Endothelial cell of umbilical vein (primary cell): Measurements from ENCODE around the gene TOMM7. TPM values are rescaled to one million over a fixed set of nuclear protein-coding genes. Genes with fewer than 3 reads are reported as not detected.

ENCODE experiments used
- BruUV-seq: library from RNA; stranded (reverse); fragments of 400-500 nt; replicated peaks from 2 replicates; lab custom pipeline; 2021; lab: Mats Ljungman, UMichigan
- CTCF ChIA-PET: fragments of 300-600, 350-600 bp; sonication (Branson Sonifier 250); formaldehyde crosslinking; loops from one replicate; lab custom pipeline; 2021; ENCODE audit warnings: antibody characterized with exemption, inconsistent platforms; lab: Charles Lee
- POLR2A ChIA-PET: fragments of 300-600, 350-600 bp; sonication (Branson Sonifier 250); formaldehyde crosslinking; loops from one replicate; lab custom pipeline; 2021; ENCODE audit warnings: antibody characterized with exemption, inconsistent platforms; lab: Charles Lee
- DNase-seq: peaks from one replicate; pipeline ENCODE4 v3.0.0-alpha.2; 2011; ENCODE audit warnings: low read depth, low spot score
- FAIRE-seq: peaks from 2 replicates; lab custom pipeline; 2011; peaks lifted over from hg19 to GRCh38; lab: Jason Lieb, UNC
- H2AFZ ChIP-seq: 2 replicates; pipeline ENCODE4 v1.6.0; 2012; ENCODE audit warnings: low read depth, low read length, control low read depth, inconsistent platforms
- H3K27ac ChIP-seq: 2 replicates; pipeline ENCODE4 v1.5.1; 2011; ENCODE audit warnings: low read depth, mild to moderate bottlenecking, control low read depth, low read length, moderate library complexity; ENCODE audit not compliant: insufficient read depth
- H3K27me3 ChIP-seq, 2 experiments: 2 replicates each; pipeline versions ENCODE4 v1.6.0 to v1.6.1; 2011; ENCODE audit warnings: low read length in 2 of 2, mixed read lengths in 1 of 2; ENCODE audit not compliant: control insufficient read depth in 2 of 2, insufficient read depth in 2 of 2
- H3K36me3 ChIP-seq, 2 experiments: 2 replicates in 1 of 2; 3 replicates in 1 of 2; pipeline ENCODE4 v1.5.1; 2011; ENCODE audit warnings: low read length in 2 of 2, mild to moderate bottlenecking in 1 of 2, moderate library complexity in 1 of 2; ENCODE audit not compliant: control insufficient read depth in 2 of 2, insufficient read depth in 2 of 2; ENCODE audit errors: extremely low read depth in 1 of 2
- H3K4me1 ChIP-seq: 3 replicates; pipeline ENCODE4 v1.5.1; 2011; ENCODE audit warnings: mild to moderate bottlenecking, low read length; ENCODE audit not compliant: control insufficient read depth, insufficient read depth; ENCODE audit errors: extremely low read depth
- H3K4me2 ChIP-seq: 2 replicates; pipeline ENCODE4 v1.6.1; 2011; ENCODE audit warnings: low read length, control low read depth, mixed read lengths; ENCODE audit not compliant: insufficient read depth
- H3K4me3 ChIP-seq, 3 experiments: fragments of 200-600 bp in 1 of 3; sonication (generic), shearing (Covaris generic) in 1 of 3; replicated peaks in 1 of 3; 2 replicates each; pipeline ENCODE4 v1.5.1; 2011 to 2016; ENCODE audit warnings: control low read depth in 3 of 3, low read length in 3 of 3, mild to moderate bottlenecking in 2 of 3, inconsistent platforms in 1 of 3, low read depth in 1 of 3, moderate library complexity in 1 of 3; ENCODE audit not compliant: insufficient read depth in 1 of 3
- H3K79me2 ChIP-seq: 2 replicates; pipeline ENCODE4 v1.6.0; 2012; ENCODE audit warnings: low read length, inconsistent platforms; ENCODE audit not compliant: control insufficient read depth, insufficient read depth
- H3K9ac ChIP-seq: replicated peaks from 2 replicates; pipeline ENCODE3; 2011; ENCODE audit warnings: low read length, control low read depth; ENCODE audit not compliant: insufficient read depth; ENCODE audit errors: extremely low read depth
- H3K9me1 ChIP-seq: replicated peaks from 3 replicates; pipeline ENCODE4 v1.6.0; 2011; ENCODE audit warnings: mild to moderate bottlenecking, low read length; ENCODE audit not compliant: control insufficient read depth, insufficient read depth; ENCODE audit errors: extremely low read depth
- H3K9me3 ChIP-seq: replicated peaks from 2 replicates; pipeline ENCODE4 v1.5.1; 2012; ENCODE audit warnings: low read length, inconsistent platforms; ENCODE audit not compliant: control insufficient read depth, insufficient read depth
- H4K20me1 ChIP-seq: replicated peaks from 2 replicates; pipeline ENCODE3; 2011; ENCODE audit warnings: mild to moderate bottlenecking, low read length; ENCODE audit not compliant: control insufficient read depth, insufficient read depth; ENCODE audit errors: extremely low read depth
- CTCF ChIP-seq, 2 donors: IDR thresholded peaks; 1 replicate in 1 of 2; 2 replicates in 1 of 2; pipeline ENCODE4 v1.5.1; 2011; ENCODE audit warnings: low read length in 2 of 2, mild to moderate bottlenecking in 2 of 2, moderate library complexity in 2 of 2, control low read depth in 1 of 2, inconsistent platforms in 1 of 2, low read depth in 1 of 2; ENCODE audit not compliant: insufficient read depth in 1 of 2; ENCODE audit errors: extremely low read depth in 1 of 2
- EZH2 ChIP-seq: IDR thresholded peaks from 2 replicates; pipeline ENCODE4 v1.6.1; 2012; ENCODE audit warnings: borderline replicate concordance, low read depth, mild to moderate bottlenecking, moderate library complexity, low read length, inconsistent platforms; ENCODE audit not compliant: severe bottlenecking
- FOS ChIP-seq: IDR thresholded peaks from 2 replicates; pipeline ENCODE4 v1.6.1; 2011; ENCODE audit warnings: mild to moderate bottlenecking, low read length, moderate library complexity, borderline replicate concordance; ENCODE audit not compliant: insufficient read depth
- GATA2 ChIP-seq: IDR thresholded peaks from 2 replicates; pipeline ENCODE4 v1.7.0; 2011; ENCODE audit warnings: low read depth, mild to moderate bottlenecking, moderate library complexity, mixed read lengths, low read length; ENCODE audit not compliant: insufficient read length, insufficient read depth
- JUN ChIP-seq: IDR thresholded peaks from 2 replicates; pipeline ENCODE4 v1.6.1; 2011; ENCODE audit warnings: borderline replicate concordance, low read depth; ENCODE audit not compliant: insufficient read length, insufficient read depth
- MAX ChIP-seq: IDR thresholded peaks from 2 replicates; pipeline ENCODE4 v1.6.1; 2011; ENCODE audit not compliant: insufficient read depth, insufficient read length
- MYC ChIP-seq: IDR thresholded peaks from one replicate; pipeline ENCODE4 v1.6.1; 2011; ENCODE audit warnings: mild to moderate bottlenecking, low read depth, low read length
- POLR2A ChIP-seq: IDR thresholded peaks from 2 replicates; pipeline ENCODE4 v1.6.1; 2012; ENCODE audit warnings: low read depth, mild to moderate bottlenecking, control low read depth, low read length
- POLR2AphosphoS5 ChIP-seq: IDR thresholded peaks from 2 replicates; pipeline ENCODE4 v1.6.1; 2012; ENCODE audit warnings: low read depth, mild to moderate bottlenecking, control low read depth, low read length, moderate library complexity; ENCODE audit not compliant: insufficient read depth
- dilution Hi-C: fragments of 300-500 bp; cut with MboI; formaldehyde crosslinking; loops from one replicate; pipeline ENCODE4 v1.15.0; 2019; ENCODE audit warnings: low sequenced_read_pairs; ENCODE audit not compliant: extremely low pct_ligation_motif_present
- intact Hi-C: fragments of 100-400 bp; cut with micrococcal nuclease; formaldehyde crosslinking; loops from one replicate; pipeline ENCODE4 v1.10.0; 2022
- polyA plus RNA-seq, 4 experiments: library from polyadenylated mRNA; depleted of rRNA in 3 of 4; stranded (reverse) in 3 of 4; unstranded in 1 of 4; fragments of >200 nt; gene quantifications; 2 replicates each; pipeline versions ENCODE4 v1.2.1 to v1.2.3, GENCODE V29; 2011 to 2012; ENCODE audit warnings: missing spikeins in 1 of 4
- total RNA-seq: library from RNA; stranded (reverse); gene quantifications from 2 replicates; pipeline ENCODE4 v1.2.3, GENCODE V29; 2021

TOMM7 gene
- total and polyA plus RNA-seq, 2 donors (not counting 3 experiments of a cell fraction or from before 2014, with no cell fraction given): 185 to 528 TPM

DNA sequence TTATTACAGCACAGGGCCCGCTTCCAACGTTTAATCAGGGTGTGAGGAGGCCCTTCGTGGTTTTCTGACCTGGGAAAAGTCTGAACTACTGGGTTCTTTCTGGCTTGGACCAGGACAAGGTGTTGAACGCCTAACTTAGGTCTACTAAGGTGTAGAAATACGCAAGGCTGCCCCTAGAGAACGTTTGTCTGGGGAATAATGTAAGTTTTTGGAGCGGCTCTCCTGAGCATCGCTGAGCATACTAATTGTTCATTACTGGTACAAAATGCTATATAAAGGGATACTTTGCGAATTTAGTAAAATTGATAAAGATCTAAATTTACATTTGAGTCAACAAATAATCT lies 32.4 kb upstream of the TOMM7 start:
- TF ChIP-seq MYC: no peak
- peak; percentile 17 for TF ChIP-seq GATA2
- TSS peak; percentile 38 for BruUV-seq
- dilution Hi-C loops (no loop called here), intact Hi-C loops (loop anchor here (2.0 to 10.0 kb wide), 2 partner anchors 128 to 200 kb away; partner anchors contain the start of gene IL6)
- ChIA-PET POLR2A (interaction anchor here (0.6 kb wide), 1 partner anchor 9 kb away, joined by 5 read pairs; no protein-coding TSS in a partner anchor), CTCF (interaction anchor here (1.3 to 2.5 kb wide), 4 partner anchors 73 to 295 kb away, joined by 3 to 14 read pairs (median 6); no protein-coding TSS in a partner anchor)
- Histone ChIP-seq H3K27ac (peak overlapping the region; percentile 74), H3K36me3 (no peaks in the 10 kb centered on the region), H3K4me2 (peak overlapping the region; percentile 87), H3K9me3 (no peaks in the 10 kb centered on the region), H3K9ac (peak overlapping the region; percentile 94), H3K9me1 (no peaks in the 10 kb centered on the region), H3K79me2 (peaks cover 17% of the 10 kb centered on the region), H3K4me1 (peaks cover 36% of the 10 kb centered on the region), H4K20me1 (no peaks in the 10 kb centered on the region), H2AFZ (peak overlapping the region; percentile 56), H3K4me3 (peak overlapping the region; percentile 76 to 88 (median 86)), H3K27me3 (no peaks in the 10 kb centered on the region)
- DNase-seq (no peak), FAIRE-seq (peak; percentile 42)

DNA sequence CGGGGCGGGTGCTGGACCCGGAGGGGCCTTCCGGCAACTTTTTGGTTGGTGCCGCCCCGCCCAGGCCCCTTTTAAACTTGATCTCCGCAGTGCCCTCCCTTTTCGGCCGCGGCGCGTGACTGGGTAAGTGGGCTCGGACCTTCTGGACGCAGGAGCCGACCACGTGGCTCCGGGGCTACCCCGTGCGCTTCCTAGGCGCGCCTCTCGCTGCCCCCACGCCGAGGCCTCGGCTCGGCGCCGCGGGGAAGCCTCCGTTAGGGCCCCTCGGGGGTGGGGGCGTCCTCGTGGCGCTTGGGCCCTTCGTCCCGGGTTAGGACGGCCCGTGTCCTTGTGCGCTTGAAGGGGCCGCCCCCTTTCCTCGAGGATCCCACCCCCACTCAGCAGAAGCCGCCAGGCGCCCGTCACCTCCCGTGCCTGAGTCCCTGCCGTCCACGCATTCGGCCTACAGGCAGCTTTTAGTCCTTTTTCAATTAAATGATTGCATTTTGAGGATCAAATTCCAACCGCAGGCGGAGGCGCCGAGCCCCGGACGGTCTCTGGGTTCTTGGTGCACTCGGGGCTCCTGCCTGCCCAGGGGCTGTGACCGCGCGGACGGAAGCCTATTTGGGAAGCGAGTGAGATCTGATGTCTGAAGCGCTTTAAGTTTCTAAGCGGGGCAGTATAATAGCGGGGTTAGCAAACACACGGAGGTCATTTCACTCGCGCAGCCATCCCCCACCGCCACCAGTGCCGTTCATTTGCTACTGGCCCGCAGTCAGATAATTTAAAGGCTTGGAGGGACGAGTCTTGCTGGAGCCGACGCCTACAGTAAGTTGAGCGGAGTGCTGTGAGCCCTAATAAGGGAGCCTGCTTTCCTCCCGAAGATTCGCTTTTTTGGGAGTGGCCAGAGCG lies 31.8 kb upstream of the TOMM7 start:
- peak overlapping the region; percentile 76 to 88 (median 86) for H3K4me3 ChIP-seq
- TSS peak; percentile 83 for BruUV-seq
- no peaks in the 10 kb centered on the region for H3K9me1 ChIP-seq
- peak overlapping the region; percentile 56 for H2AFZ ChIP-seq
- TF ChIP-seq POLR2A: peak; percentile 84
- TF ChIP-seq GATA2: no peak
- TF ChIP-seq MYC: peak; percentile 88
- TF ChIP-seq MAX: peak; percentile 84
- peak; percentile 41 to 58 for TF ChIP-seq CTCF (IDR thresholded peaks at IDR 0.05; ENCODE audit: extremely low read depth in 1 of 2, insufficient read depth in 1 of 2, low read depth in 1 of 2, low read length in 2 of 2)
- no peak for TF ChIP-seq FOS
- TF ChIP-seq POLR2AphosphoS5: peak; percentile 84
- no peak for TF ChIP-seq JUN
- no peak for TF ChIP-seq EZH2
- DNase-seq (peak; percentile 72), FAIRE-seq (peak; percentile 47)
- H4K20me1 ChIP-seq: no peaks in the 10 kb centered on the region
- POLR2A ChIA-PET: interaction anchor here (0.6 kb wide), 1 partner anchor 10 kb away, joined by 5 read pairs; no protein-coding TSS in a partner anchor
- H3K79me2 ChIP-seq: peaks cover 17% of the 10 kb centered on the region
- peak overlapping the region; percentile 94 for H3K9ac ChIP-seq
- H3K4me2 ChIP-seq: peak overlapping the region; percentile 87
- no peaks in the 10 kb centered on the region for H3K27me3 ChIP-seq
- H3K27ac ChIP-seq: peak overlapping the region; percentile 74
- CTCF ChIA-PET: interaction anchor here (0.7 to 1.7 kb wide), 3 partner anchors 33 to 294 kb away, joined by 3 to 6 read pairs (median 4); no protein-coding TSS in a partner anchor
- intact Hi-C loops (loop anchor here (1.0 to 10.0 kb wide), 6 partner anchors 32 to 294 kb away; partner anchors contain the start of genes HYCC1, IL6 and TOMM7), dilution Hi-C loops (no loop called here)
- H3K4me1 ChIP-seq: peaks cover 36% of the 10 kb centered on the region
- no peaks in the 10 kb centered on the region for H3K36me3 ChIP-seq
- H3K9me3 ChIP-seq: no peaks in the 10 kb centered on the region
